Heart right ventricle (tissue), 16 donors: ENCODE data around the gene SKI. TPM values are rescaled to one million over a fixed set of nuclear protein-coding genes. Genes with fewer than 3 reads are reported as not detected.

Experiments used
- ATAC-seq, 8 donors: fragments of 200-7000 bp; cut with Tn5 transposase; one replicate each; pipeline ENCODE4 v1.9.1; 2020; ENCODE audit warnings: mild to moderate bottlenecking in 8 of 8, moderate library complexity in 8 of 8, moderate number of reproducible peaks in 1 of 8
- DNase-seq, 2 donors: peaks; one replicate each; pipeline ENCODE4 v3.0.0-alpha.2; 2020
- H3K27ac ChIP-seq, 10 donors: fragments of 200-600 bp; sonication (generic) in 2 of 10; one replicate each; pipeline versions ENCODE4 v1.5.0 to v1.8.0; 2020 to 2022; ENCODE audit warnings: mild to moderate bottlenecking in 3 of 10
- H3K27me3 ChIP-seq, 7 donors: fragments of 200-600 bp; one replicate each; pipeline ENCODE4 v1.8.0; 2021 to 2022; ENCODE audit warnings: mild to moderate bottlenecking in 2 of 7
- H3K36me3 ChIP-seq, 9 donors: fragments of 200-600 bp; sonication (generic) in 1 of 9; one replicate each; pipeline versions ENCODE4 v1.5.0 to v1.8.0; 2020 to 2022; ENCODE audit warnings: mild to moderate bottlenecking in 2 of 9
- H3K4me1 ChIP-seq, 9 donors: fragments of 200-600 bp; sonication (generic) in 1 of 9; one replicate each; pipeline versions ENCODE4 v1.5.0 to v1.8.0; 2020 to 2022; ENCODE audit warnings: mild to moderate bottlenecking in 4 of 9
- H3K4me3 ChIP-seq, 10 donors: fragments of 200-600 bp; sonication (generic) in 2 of 10; one replicate each; pipeline versions ENCODE4 v1.5.0 to v1.8.0; 2020 to 2022; ENCODE audit warnings: mild to moderate bottlenecking in 7 of 10, moderate library complexity in 2 of 10
- H3K9me3 ChIP-seq, 11 donors: fragments of 200-600 bp in 10 of 11; sonication (generic) in 2 of 11; one replicate each; pipeline versions ENCODE4 v1.5.0 to v1.8.0; 2013 to 2022; ENCODE audit warnings: mild to moderate bottlenecking in 2 of 11, control low read depth in 1 of 11, moderate library complexity in 1 of 11
- CTCF ChIP-seq, 9 donors: fragments of 200-600 bp; sonication (generic) in 2 of 9; IDR thresholded peaks; one replicate each; pipeline versions ENCODE4 v1.5.0 to v1.8.0; 2021 to 2022; ENCODE audit warnings: antibody characterized with exemption in 9 of 9, mild to moderate bottlenecking in 5 of 9, moderate library complexity in 1 of 9
- WGBS, 2 donors: extraction: QIAGEN DNeasy Blood & Tissue Kit; methylation state at CpG; one replicate each; pipeline ENCODE4 v1.1.7; 2013; ENCODE audit warnings: inconsistent platforms in 1 of 2; 5-methylcytosine and 5-hydroxymethylcytosine counted together
- intact Hi-C, 10 donors: fragments of 100-400 bp; cut with DNase I; formaldehyde crosslinking; loops; one replicate each; pipeline versions ENCODE4 v1.11.1 to v1.14.2; 2022
- polyA plus RNA-seq, 2 donors: library from polyadenylated mRNA; stranded (reverse); fragments of 200-250 nt; gene quantifications; one replicate each; pipeline ENCODE4 v1.2.3, GENCODE V29; 2013
- total RNA-seq, 10 donors: library from RNA; stranded (reverse); fragmentation: NEBNext Ultra II Directional in 3 of 10; extraction: Animal tissue kit (Norgen Biotek cat#: 25700) in 3 of 10; gene quantifications; one replicate each; pipeline versions ENCODE4 v1.2.1 to v1.2.4, GENCODE V29; 2021 to 2023
- donor health status: Arrhythmogenic right ventricular cardiomyopathy.
- donor health status: ischemic (EF 13 %, LVEDD 7.1; RV severe dilation, severe dysfunction).
- donor health status: healthy with polysubstance abuse.
- donor health status: DM: no; HTN: yes; CAD: no.
- donor health status: DM: no; HTN: no; CAD: no.
- donor health status: ischemic (EF 25% LVEDD 6.9; RV normal size, moderate dysfunction).
- donor health status: ischemic (EF 25% LVEDD 5.7; RV mildly dilated, moderate dysfunction).
- donor health status: healthy.
- donor health status: DM: yes; HTN: yes; CAD: no.
- donor health status: Ischemic cardiomyopathy.
- donor health status: ischemic (EF 35%, LVEDD 5.7; RV mildly dilated, moderate dysfunction).
- donor health status: nonischemic (EF 11% LVEDD 7.7; RV severe dilation, severe dysfunction).
- donor health status: DM: yes; HTN: yes; CAD: no.
- donor health status: PGD.
- donor health status: ischemic (EF 29% LVEDD 5.4; RV normal size, mild dysfunction).
- donor health status: nonischemic (EF 23%, LVEDD 6.1; RV moderate dilation, normal function).

Gene SKI
- total and polyA plus RNA-seq, 12 donors: 13.8 to 50.9 (median 35.6) TPM

GRCh38 chr1:2296614-2297013 lies 68.5 kb downstream of the SKI start:
- DNase-seq: no peak
- intact Hi-C loops: loop anchor here in 3 of 10 donors (5.0 to 10.0 kb wide), 2 partner anchors 62 to 64 kb away; no protein-coding TSS in a partner anchor
- Histone ChIP-seq H3K27ac (peak overlapping the region in 1 of 10 donors; percentile 20), H3K9me3 (no peaks in the 10 kb centered on the region), H3K4me3 (no peak overlapping the region), H3K36me3 (peaks cover 0 to 12% (median 0%) of the 10 kb centered on the region in 9 donors), H3K4me1 (peaks cover 36 to 100% (median 81%) of the 10 kb centered on the region in 9 donors), H3K27me3 (no peaks in the 10 kb centered on the region)
- WGBS, 2 donors: 82% methylated on average over 18 of the region's 18 CpGs
- no peak for TF ChIP-seq CTCF (IDR thresholded peaks at IDR 0.05)
- ATAC-seq: no peak

GRCh38 chr1:2297246-2298011 lies 69.3 kb downstream of the SKI start:
- no peak for TF ChIP-seq CTCF (IDR thresholded peaks at IDR 0.05)
- Histone ChIP-seq H3K27me3 (no peaks in the 10 kb centered on the region), H3K27ac (no peak overlapping the region), H3K36me3 (peaks cover 0 to 12% (median 0%) of the 10 kb centered on the region in 9 donors), H3K4me1 (peaks cover 39 to 100% (median 78%) of the 10 kb centered on the region in 9 donors), H3K9me3 (no peaks in the 10 kb centered on the region), H3K4me3 (no peak overlapping the region)
- intact Hi-C loops: loop anchor here in 4 of 10 donors (2.0 to 10.0 kb wide), 3 partner anchors 63 to 69 kb away; partner anchors contain the start of gene SKI (in 1 of the 4)
- ATAC-seq (no peak), DNase-seq (no peak)
- 96% methylated on average over 35 of the region's 35 CpGs for WGBS, 2 donors

- peaks cover 0 to 24% (median 5%) of the 10 kb centered on the region in 9 donors for H3K36me3 ChIP-seq
- no peak overlapping the region for H3K4me3 ChIP-seq
- ATAC-seq (no peak), DNase-seq (no peak)
- H3K9me3 ChIP-seq: no peaks in the 10 kb centered on the region
- intact Hi-C loops: loop anchor here in 4 of 10 donors (2.0 to 10.0 kb wide), 3 partner anchors 64 to 70 kb away; partner anchors contain the start of gene SKI (in 1 of the 4)
- WGBS, 2 donors: 89 to 92% methylated on average over 9 to 12 of the region's 12 CpGs
- H3K4me1 ChIP-seq: peaks cover 39 to 97% (median 65%) of the 10 kb centered on the region in 9 donors
- H3K27ac ChIP-seq: peak overlapping the region in 8 of 10 donors; percentile 84 to 97 (median 89)
- no peak for TF ChIP-seq CTCF (IDR thresholded peaks at IDR 0.05)
- no peaks in the 10 kb centered on the region for H3K27me3 ChIP-seq
Observed at GRCh38 chr1:2298685-2299084, 70.6 kb downstream of the SKI start.

- intact Hi-C loops: loop anchor here in 4 of 10 donors (2.0 to 10.0 kb wide), 3 partner anchors 64 to 70 kb away; partner anchors contain the start of gene SKI (in 1 of the 4)
- ATAC-seq: peak; percentile 28 to 63 (median 55)
- Histone ChIP-seq H3K27ac (peak overlapping the region in 9 of 10 donors; percentile 84 to 97 (median 88)), H3K36me3 (peaks cover 0 to 29% (median 9%) of the 10 kb centered on the region in 9 donors), H3K4me3 (peak overlapping the region in 4 of 10 donors; percentile 1 to 9 (median 6)), H3K9me3 (no peaks in the 10 kb centered on the region), H3K27me3 (no peaks in the 10 kb centered on the region), H3K4me1 (peaks cover 36 to 92% (median 60%) of the 10 kb centered on the region in 9 donors)
- 40 to 50% methylated on average over 24 of the region's 24 CpGs for WGBS, 2 donors
- no peak for TF ChIP-seq CTCF (IDR thresholded peaks at IDR 0.05)
- DNase-seq: peak; percentile 71 to 72
Observed at GRCh38 chr1:2299131-2299627, 71.1 kb downstream of the SKI start.
